GM18861 (cell line): ENCODE measurements around the gene CRLF3.
"Not testable (repeated sequence)": the region's sequence is repeated elsewhere in the genome, so short reads cannot be mapped to it uniquely, and the experiment has no call there.

Experiments
- ATAC-seq: cut with Tn5 transposase; IDR thresholded peaks from one replicate; pipeline ENCODE4 v1.9.1; 2021; ENCODE audit not compliant: unreplicated experiment

The CRLF3 gene, protein sequence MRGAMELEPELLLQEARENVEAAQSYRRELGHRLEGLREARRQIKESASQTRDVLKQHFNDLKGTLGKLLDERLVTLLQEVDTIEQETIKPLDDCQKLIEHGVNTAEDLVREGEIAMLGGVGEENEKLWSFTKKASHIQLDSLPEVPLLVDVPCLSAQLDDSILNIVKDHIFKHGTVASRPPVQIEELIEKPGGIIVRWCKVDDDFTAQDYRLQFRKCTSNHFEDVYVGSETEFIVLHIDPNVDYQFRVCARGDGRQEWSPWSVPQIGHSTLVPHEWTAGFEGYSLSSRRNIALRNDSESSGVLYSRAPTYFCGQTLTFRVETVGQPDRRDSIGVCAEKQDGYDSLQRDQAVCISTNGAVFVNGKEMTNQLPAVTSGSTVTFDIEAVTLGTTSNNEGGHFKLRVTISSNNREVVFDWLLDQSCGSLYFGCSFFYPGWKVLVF

DNA sequence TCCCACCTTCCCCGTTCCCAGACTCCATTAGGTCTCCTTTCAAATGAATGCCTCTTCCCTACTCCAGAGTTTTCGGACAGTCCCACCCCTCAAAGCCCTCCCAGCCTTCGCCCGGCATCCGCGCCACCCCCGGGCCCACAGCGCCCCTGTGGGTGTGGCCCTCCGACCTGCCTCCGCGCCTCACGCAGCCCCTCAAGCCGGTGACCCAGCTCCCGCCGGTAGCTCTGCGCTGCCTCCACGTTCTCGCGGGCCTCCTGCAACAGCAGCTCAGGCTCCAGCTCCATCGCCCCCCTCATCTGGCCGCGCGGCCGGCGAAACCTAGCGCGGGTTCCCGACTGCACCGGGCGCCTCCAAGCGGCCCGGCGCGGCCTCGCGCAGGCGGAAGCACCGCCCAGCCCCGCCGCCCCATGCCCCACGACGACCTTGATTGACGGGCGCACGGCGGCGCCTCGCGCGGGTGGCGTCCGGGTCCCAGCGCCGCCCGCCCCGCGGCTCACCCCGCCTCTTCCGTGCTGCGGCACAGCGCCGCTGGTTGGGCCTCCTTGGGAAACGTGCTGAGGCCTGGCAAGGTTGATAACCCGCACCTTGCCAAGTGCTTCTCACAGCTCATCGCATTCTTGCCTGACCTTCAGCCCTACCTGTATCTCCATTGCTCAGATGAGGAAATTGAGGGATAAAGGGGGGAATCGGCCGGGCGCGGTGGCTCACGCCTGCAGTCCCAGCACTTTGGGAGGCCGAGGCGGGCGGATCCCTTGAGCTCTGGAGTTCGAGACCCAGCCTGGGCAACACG lies at the start of gene CRLF3:
Gene CRLF3, minus strand, starts transcription at position 337 of the 790 bp plus-strand sequence. Its CDS starts 41 bp downstream, at position 296.
- peak; percentile 72 for ATAC-seq

DNA sequence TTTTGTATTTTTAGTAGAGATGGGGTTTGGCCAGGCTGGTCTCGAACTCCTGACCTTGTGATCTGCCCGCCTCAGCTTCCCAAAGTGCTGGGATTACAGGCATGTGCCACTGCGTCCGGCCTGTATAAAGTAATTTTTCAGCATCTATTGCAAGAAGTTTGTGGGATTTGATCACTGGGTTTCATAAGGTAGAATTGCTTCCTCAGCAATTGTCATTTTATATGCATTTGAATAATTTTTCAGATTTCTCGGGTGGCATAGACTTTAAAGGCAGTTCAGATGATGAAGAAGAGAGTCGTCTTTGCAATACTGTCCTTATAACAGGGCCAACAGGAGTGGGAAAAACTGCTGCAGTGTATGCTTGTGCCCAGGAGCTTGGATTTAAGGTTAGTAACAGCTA lies 44.5 kb upstream of the CRLF3 start:
- no peak for ATAC-seq

DNA sequence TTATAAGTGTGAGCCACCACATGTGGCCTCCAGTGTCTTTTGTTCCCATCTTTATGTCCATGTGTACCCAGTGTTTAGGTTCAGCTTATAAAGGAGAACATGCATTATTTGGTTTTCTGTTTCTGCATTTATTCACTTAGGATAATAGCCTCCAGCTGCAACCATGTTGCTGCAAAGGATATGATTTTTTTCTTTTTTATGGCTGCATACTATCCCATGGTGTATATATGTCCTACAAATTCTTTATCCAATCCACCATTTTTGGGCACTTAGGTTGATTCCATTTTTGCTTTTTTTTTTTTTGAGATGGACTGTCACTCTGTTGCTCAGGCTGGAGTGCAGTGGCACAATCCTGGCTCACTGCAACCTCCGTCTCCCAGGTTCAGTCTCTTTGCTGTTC lies 40.1 kb upstream of the CRLF3 start:
- no peak for ATAC-seq

DNA sequence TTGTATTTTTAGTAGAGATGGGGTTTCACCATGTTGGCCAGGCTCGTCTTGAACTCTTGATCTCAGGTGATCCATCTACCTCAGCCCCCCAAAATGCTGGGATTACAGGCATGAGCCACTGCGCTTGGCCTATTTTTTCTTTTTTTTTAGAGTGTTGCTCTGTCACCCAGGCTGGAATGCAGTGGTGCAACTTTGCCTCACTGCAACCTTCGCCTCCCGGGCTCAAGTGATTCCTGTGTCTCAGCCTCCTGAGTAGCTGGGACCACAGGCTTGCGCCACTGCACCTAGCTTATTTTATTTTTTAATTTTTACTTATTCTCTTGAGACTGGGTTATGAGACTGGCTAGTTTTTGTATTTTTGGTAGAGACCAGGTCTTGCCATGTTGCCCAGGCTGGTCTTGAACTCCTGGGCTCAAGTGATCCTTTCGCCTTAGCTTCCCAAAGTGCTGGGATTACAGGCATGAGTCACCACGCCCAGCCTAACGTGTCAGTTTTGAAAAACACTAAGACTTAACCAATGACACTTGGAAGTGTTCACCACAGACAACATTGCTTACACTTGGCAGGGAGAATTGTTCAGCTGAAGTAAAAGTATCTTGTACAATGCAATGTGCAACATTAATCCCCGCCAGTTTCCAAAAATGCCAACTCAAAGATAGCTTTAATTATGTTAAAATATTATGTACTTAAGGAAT lies 34.2 kb upstream of the CRLF3 start:
- no peak for ATAC-seq

DNA sequence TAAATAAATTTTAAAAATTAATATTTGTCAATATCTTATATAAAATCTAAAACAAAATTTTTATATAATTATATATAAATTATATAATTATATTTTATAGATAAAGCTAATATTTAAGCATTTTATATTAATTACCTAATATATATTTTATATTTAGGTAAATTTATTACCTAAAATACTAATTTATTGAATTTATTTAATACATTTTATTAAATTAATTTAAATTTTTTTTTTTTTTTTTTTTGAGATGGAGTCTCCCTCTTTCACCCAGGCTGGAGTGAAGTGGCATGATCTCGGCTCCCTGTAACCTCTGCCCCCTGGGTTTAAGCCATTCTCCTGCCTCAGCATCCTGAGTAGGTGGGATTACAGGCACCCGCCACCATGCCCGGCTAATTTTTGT lies 29.7 kb upstream of the CRLF3 start:
- no peak for ATAC-seq

DNA sequence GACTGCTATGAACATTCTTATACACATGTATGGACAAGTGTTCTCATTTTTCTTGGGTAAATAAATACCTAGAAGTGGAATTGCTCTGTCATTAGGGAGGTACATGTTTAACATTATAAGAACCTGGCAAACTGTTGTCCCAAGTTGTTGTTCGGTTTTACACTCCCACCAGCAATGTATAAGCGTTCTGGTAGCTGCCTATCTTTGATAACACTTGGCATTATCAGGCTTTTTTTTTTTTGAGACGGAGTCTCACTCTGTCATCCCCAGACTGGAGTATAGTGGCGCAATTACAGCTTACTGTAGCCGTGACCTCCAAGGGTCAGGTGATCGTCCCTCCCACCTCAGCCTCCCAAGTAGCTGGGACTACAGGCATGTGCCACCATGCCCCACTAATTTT lies 23.5 kb upstream of the CRLF3 start:
- no peak for ATAC-seq

DNA sequence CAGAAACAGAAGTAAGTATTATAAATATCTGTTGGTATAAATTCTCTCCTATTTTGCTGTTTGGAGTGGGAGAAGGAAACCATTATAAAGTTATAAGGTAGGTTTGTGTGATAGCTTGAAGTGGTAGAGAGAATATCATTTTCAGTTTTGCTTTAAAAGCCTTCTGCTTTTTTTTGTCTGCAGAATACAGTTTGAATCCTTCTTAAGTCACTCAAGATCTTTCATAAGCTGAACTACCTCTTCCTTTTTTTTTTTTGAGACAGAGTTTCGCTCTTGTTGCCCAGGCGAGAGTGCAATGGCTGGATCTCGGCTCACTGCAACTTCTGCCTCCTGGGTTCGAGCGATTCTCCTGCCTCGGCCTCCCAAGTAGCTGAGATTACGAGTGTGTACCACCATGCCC lies 16.3 kb upstream of the CRLF3 start:
- no peak for ATAC-seq

DNA sequence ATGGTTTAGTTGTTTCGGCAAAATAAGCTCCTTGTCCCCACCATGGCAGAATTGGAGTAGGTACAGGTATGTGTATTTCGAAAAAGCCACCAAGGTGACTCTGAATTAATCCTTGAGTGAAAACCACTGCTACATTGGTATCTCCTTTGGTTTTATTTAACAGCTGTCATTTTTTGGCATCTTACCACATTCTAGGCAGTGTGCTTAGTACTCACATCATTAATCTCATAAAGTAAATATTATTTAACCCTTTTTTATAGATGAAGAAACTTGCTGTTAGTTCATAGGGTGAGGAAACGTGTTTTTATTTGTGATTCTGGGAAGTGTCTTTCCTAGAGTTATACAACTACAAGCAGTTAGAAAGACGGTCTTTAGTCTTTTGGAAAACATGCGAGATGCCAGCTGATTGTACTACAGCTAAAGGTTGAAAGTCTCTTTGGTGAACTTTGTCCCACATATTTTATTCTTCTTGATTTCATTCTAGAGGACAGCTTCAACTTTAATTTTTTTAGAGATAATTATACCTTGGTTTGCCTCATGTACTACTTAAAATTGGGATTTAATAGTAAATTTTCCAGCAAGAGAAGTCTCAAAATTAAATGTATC lies 13.8 kb upstream of the CRLF3 start:
- ATAC-seq, result no peak

DNA sequence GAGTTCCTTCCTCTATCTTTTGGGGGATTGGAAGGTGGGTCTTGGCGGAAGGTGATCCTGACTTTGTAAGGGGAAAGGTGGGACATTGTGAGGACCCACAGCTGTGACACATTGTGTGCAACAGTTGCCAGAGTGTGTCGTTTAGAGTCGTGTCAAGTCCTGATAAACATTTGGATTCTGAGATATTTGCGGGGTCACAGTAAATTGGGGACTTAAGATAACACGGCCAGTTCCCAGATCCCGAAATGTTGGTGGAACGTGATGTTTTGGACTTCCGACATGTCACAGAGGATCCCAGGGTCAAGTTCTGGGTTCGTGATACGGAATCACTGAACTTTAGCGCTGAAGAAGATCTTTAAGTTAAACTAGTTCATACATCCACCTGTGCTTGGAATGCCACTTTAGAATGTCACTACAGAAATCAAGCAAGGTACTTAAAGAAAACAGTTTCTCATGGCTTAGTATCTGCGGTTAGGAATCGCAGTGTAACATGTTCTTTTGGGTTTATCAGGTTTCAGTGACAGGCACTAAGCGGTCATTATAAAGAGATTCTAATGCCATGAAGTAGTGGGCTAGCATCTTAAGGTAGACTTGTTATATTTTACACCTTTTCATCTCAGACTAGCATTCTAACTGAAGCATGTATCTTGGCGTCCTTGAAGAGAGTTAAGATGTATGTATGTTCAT lies 8.1 kb upstream of the CRLF3 start:
- no peak for ATAC-seq

DNA sequence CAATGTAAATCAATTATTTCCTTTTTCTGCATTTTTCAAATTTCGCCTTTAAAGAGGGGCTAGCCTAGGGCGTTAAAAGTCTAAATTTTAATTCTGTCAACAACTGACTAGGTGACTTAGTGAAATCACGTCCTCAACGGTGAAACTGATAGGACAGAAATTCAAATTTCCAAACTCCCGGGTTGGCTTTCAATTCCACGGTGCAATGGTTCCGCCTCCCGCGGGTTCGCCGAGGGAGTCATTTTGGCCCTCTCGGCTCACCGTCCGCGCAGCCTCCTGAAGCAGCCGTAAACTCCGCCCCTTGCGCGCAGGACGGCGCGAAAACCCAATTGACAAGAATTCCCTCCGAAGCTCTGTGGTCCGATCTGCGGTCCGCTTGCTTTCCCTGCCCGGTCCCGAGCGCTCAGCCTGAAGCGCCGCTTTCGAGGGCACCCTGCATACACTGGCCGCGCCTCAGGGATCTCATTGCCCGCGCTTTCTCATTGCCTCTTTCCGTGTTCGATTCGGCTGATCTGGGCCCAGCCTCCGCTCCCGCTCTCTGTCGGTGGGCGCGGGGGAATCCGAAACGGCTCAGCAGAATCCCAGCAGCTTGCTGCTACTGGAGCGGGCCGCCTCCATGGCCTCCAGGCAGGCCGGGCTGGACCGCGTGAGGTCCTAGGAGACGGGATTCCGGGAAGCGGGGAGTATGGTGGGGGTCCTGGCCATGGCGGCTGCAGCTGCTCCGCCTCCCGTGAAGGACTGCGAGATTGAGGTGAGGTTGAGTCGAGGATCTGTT lies 7.4 kb upstream of the CRLF3 start, which contains the start of gene ATAD5:
Gene ATAD5, plus strand, starts transcription at position 304 of the 775 bp plus-strand sequence. Its CDS starts 382 bp downstream, at position 686.
- ATAC-seq, result peak; percentile 79

DNA sequence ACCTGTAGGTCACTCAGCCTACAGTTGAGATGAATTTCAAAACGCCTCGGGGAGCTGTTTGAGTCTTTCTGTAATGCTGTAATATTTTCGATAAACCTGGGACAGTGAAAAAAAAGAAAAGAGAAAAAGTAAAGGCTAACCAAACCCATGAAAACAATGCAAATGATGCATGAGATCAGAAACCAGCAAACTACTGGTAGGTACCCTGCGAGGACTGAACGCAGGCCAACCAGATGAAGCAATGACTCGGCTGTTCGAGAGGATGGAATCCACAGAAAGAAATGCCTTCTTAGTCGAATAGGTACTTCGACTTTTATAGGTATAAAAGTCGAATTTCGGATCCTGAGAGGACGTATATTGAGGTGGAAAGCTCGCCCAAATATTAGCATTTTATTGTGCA lies 6.8 kb upstream of the CRLF3 start:
- ATAC-seq, result no peak

DNA sequence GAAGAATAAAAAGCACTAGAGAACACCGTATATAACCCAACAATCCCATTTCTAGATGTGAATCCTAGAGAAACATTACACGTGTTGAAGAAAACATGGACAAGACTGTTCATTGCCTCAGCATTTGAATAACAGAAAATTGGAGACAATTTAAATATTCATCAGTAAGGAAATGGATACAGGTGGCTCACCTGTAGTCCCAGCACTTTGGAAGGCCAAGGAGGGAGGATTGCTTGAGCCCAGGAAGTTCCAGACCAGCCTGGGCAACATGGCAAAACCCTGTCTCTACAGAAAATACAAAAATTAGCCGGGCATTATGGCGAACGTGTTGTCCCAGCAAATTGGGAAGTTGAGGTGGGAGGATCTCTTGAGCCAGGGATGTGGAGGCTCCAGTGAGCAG lies 4.5 kb upstream of the CRLF3 start:
- no peak for ATAC-seq

DNA sequence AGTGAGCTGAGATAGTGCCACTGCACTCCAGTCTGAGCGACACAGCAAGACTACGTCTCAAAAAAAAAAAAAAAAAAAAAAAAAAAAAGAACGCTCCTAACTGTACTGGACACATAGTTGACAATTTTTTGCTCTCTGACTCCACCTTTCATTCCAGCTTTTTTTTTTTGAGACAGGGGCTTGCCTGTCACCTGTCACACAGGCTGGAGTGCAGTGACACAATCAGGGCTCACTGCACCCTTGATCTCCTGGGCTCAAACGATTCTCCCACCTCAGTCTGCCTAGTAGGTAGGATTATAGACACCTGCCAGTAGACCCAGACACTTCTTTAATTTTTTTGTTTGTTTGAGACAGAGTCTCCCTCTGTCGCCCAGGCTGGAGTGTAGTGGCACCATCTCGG lies 2.6 kb upstream of the CRLF3 start:
- ATAC-seq, result no peak

DNA sequence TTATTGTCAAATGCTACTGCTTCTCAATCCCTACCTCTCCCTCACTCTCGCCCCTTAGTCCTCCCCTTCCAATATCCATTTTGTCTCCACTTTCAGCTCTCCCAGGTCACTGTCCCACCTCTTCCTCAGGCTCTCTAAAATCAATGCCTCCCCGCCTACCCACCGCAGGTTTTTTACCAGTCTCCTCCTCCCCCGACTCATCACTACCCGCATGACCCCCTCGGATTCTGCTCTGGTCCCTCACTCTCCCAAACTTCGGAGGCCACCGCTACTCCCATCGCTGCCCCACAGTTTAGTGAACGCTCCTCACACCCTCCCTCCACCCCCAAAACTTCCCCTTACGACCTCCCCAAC lies 513 bp downstream of the CRLF3 start:
- no peak for ATAC-seq

DNA sequence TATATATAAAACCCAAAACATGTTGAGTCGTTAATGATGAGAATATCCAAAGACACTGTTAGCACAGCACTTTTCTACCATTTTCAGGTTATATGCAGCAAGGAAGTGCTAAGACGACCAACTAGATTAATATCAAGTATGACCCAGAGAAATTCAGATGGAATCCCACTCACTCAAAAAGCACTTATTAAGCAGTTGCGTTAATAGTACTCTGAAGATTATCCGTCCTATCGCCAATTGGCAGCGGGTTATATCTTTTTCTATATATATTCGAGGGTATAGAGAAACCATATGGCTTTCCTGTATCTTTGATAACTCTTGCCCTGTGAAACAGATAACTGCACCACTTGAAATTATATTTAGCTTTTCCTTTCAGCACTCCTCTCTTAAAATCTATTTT lies 1.1 kb downstream of the CRLF3 start:
- ATAC-seq, result no peak

DNA sequence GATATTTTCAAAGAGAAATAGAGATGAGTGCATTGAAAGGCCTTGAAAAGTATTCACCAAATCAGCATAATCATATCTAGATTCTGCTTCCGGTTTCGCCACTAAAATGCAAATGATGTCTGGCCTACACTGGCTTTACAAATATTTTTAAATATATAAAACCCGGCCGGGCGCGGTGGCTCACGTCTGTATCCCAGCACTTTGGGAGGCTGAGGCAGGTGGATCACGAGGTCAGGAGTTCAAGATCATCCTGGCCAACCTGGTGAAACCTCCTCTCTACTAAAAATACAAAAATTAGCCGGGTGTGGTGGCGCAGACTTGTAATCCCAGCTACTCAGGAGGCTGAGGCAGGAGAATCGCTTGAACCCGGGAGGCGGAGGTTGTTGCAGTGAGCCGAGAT lies 1.6 kb downstream of the CRLF3 start:
- ATAC-seq, result not testable (repeated sequence)

DNA sequence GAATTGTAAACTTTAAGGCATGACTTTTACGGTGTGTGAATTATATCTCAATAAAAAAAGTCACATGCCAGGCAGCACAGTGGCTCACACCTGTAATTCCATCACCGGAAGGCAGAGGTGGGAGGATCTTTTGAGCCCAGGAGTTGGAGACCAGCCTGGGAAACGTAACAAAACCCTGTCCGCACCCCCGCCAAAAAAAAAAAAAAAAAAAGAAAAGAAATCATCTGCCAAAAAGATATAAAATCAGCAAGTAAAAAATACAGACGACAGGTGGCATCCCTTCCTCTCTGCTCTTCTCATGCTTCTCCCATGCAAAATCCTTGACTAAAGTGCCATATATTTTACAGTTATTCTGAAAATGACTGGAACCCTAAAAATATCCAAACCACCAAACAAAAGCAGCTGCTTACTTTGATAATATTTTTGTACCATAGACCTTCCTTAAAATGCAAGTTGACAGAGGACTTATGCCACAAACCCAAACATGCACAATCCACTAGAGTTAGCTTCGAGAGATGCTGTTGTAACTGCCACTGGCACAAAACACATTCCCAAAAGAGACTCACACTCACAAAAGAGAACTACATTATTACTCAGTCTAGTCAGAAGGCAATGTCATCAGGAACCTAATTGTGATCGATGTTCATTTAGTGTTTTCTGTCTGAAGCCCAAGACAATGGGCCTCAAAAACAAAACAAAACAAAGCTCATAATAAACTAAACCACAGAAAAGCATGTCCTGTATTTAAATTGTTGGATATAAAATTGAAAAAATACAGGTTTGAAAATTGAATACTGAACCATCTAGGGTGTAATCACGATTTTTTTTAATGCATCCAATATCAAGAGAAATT lies 2.4 kb downstream of the CRLF3 start:
- ATAC-seq, result no peak

DNA sequence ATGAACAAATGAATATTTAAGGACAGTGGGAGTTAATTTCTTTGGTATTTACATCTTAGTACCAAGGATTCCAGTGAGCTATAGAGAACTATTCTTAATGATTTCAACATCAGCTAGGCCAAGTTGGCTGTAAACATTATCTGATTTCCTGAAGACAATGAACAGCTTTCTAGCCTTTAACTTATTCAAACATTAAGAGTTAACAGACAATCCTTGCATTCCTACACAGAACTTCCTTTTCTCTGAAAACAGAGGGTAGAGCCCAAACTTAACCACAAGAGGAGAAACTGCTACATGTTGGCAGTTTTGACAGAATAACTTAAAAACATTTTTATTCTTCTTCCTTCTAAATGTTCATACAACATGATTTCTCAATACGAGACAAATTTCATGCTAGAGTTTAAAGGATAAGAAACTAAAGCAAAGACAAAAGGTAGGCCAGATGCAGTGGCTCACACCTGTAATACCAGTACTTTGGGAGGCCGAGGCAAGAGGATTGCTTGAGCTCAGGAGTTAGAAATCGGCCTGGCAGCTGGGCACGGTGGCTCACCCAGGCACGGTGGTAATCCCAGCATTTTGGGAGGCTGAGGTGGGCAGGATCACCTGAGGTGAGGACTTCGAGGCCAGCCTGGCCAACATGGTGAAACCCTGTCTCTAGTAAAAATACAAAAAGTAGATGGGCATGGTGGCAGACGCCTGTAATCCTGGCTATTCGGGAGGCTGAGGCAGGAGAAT lies 4.4 kb downstream of the CRLF3 start:
- ATAC-seq, result no peak
